Hypothalamus (tissue), 51 donors: ENCODE results near the gene CX3CL1.
"Not testable (repeated sequence)": the region's sequence is repeated elsewhere in the genome, so short reads cannot be mapped to it uniquely, and the experiment has no call there.

Source experiments
- DNase-seq, 51 donors: peaks; one replicate each; lab custom pipeline; 2025; lab: John Stamatoyannopoulos, UW

Gene CX3CL1

GRCh38 chr16:57381791-57382534 is 9.7 kb downstream of the CX3CL1 start:
- no peak for DNase-seq

GRCh38 chr16:57382535-57383275 is 10.4 kb downstream of the CX3CL1 start:
- no peak for DNase-seq

GRCh38 chr16:57383276-57384247 is 11.3 kb downstream of the CX3CL1 start:
- DNase-seq: peak in 3 of 51 donors; percentile 11 to 37 (median 18)

GRCh38 chr16:57384248-57385070 is 12.2 kb downstream of the CX3CL1 start:
- DNase-seq: peak in 3 of 51 donors; percentile 12 to 33 (median 22)

GRCh38 chr16:57385083-57385482 is 12.8 kb downstream of the CX3CL1 start:
- no peak for DNase-seq

GRCh38 chr16:57386381-57386951 is 14.2 kb downstream of the CX3CL1 start:
- peak in 1 of 51 donors; percentile 16 for DNase-seq

- no peak for DNase-seq
Measured at GRCh38 chr16:57387598-57388354, 15.5 kb downstream of the CX3CL1 start.

GRCh38 chr16:57388359-57389086 is 16.2 kb downstream of the CX3CL1 start:
- no peak for DNase-seq

GRCh38 chr16:57389087-57389468 is 16.8 kb downstream of the CX3CL1 start:
- DNase-seq: no peak

- DNase-seq: no peak
Measured at GRCh38 chr16:57390636-57391295, 18.5 kb downstream of the CX3CL1 start.

- no peak for DNase-seq
Measured at GRCh38 chr16:57391300-57391699, 19.0 kb downstream of the CX3CL1 start.

GRCh38 chr16:57391708-57392107 is 19.4 kb downstream of the CX3CL1 start:
- DNase-seq: no peak

GRCh38 chr16:57392694-57393093 is 20.4 kb downstream of the CX3CL1 start:
- no peak for DNase-seq

- DNase-seq: no peak
Measured at GRCh38 chr16:57394444-57394843, 22.2 kb downstream of the CX3CL1 start.

GRCh38 chr16:57395026-57395425 is 22.7 kb downstream of the CX3CL1 start:
- DNase-seq: no peak

GRCh38 chr16:57396786-57397185 is 24.5 kb downstream of the CX3CL1 start:
- DNase-seq: no peak

GRCh38 chr16:57397493-57397892 is 25.2 kb downstream of the CX3CL1 start:
- DNase-seq: not testable (repeated sequence)
